22Rv1 (cell line): Measurements from ENCODE around the gene CNNM2.

Experiments
- H3K27ac ChIP-seq: fragments of 450-650 bp; 2 replicates; pipeline ENCODE4 v1.5.1; 2017
- ZFX ChIP-seq: fragments of 450-650 bp; IDR thresholded peaks from 2 replicates; pipeline ENCODE4 v1.6.1; 2017; ENCODE audit warnings: antibody characterized with exemption, borderline replicate concordance
- TF ChIP-seq, protein P1 (sequence below): fragments of 450-650 bp; IDR thresholded peaks from 2 replicates; pipeline ENCODE4 v1.5.1; 2017; ENCODE audit warnings: mild to moderate bottlenecking

The CNNM2 gene

DNA sequence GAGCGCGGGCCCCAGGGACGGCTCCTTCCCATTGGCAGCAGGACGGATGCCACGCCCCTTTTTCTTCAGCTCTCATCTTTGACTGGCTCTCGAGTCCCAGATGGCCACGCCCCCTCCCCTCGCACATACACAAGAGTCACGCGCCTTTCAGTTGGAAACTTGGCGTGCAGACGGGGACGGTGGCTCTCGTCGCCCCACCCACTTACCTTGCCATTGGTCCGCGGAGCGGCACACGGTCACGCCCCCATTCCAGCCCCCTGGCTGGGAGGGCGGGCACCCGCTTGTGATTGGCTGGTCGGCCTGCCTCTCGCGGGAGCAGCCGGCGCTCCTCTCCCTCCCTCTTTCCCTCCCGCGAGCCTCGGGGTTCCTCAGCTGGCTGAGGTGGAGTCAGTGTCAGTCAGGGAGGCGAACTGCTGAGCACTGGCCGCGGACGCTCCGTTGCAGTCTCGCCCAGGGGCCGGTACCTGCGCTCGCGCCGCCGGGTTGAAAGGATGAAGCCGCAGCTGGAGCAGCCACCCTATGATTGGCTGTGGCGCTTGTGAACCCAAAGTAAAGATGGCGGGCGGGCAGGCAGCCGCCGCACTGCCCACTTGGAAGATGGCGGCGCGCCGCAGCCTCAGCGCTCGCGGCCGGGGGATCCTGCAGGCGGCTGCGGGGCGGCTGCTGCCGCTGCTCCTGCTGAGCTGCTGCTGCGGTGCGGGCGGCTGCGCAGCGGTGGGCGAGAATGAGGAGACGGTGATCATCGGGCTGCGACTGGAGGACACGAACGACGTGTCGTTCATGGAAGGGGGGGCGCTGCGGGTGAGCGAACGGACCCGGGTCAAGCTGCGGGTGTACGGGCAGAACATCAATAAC is at the start of gene CNNM2:
Gene CNNM2, plus strand, starts transcription at position 333 of the 855 bp plus-strand sequence. Its CDS starts 187 bp downstream, at position 520.
- H3K27ac ChIP-seq = peak within 1 kb of the TSS; percentile 83
- TF ChIP-seq ZFX = no peak
- TF ChIP-seq, protein P1, sequence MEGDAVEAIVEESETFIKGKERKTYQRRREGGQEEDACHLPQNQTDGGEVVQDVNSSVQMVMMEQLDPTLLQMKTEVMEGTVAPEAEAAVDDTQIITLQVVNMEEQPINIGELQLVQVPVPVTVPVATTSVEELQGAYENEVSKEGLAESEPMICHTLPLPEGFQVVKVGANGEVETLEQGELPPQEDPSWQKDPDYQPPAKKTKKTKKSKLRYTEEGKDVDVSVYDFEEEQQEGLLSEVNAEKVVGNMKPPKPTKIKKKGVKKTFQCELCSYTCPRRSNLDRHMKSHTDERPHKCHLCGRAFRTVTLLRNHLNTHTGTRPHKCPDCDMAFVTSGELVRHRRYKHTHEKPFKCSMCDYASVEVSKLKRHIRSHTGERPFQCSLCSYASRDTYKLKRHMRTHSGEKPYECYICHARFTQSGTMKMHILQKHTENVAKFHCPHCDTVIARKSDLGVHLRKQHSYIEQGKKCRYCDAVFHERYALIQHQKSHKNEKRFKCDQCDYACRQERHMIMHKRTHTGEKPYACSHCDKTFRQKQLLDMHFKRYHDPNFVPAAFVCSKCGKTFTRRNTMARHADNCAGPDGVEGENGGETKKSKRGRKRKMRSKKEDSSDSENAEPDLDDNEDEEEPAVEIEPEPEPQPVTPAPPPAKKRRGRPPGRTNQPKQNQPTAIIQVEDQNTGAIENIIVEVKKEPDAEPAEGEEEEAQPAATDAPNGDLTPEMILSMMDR = no peak

DNA sequence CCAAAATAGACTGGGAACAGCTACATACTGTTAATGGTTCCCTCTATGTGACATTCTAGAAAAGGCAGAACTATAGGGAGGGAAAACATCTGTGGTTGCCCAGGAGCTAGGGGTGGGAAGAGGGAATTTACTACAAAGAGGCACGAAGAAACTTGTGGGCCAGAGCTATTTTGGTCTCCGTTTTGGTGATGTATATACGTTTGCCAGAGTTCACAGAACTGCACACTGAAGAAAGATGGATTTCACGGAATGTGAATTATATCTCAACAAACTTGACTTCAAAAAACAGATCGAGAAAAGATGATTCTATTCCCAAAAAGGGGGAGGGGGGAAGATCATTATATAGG is 49.2 kb upstream of the CNNM2 start:
- H3K27ac ChIP-seq = no peak overlapping the region
- TF ChIP-seq, protein P1 = no peak
- no peak for TF ChIP-seq ZFX

DNA sequence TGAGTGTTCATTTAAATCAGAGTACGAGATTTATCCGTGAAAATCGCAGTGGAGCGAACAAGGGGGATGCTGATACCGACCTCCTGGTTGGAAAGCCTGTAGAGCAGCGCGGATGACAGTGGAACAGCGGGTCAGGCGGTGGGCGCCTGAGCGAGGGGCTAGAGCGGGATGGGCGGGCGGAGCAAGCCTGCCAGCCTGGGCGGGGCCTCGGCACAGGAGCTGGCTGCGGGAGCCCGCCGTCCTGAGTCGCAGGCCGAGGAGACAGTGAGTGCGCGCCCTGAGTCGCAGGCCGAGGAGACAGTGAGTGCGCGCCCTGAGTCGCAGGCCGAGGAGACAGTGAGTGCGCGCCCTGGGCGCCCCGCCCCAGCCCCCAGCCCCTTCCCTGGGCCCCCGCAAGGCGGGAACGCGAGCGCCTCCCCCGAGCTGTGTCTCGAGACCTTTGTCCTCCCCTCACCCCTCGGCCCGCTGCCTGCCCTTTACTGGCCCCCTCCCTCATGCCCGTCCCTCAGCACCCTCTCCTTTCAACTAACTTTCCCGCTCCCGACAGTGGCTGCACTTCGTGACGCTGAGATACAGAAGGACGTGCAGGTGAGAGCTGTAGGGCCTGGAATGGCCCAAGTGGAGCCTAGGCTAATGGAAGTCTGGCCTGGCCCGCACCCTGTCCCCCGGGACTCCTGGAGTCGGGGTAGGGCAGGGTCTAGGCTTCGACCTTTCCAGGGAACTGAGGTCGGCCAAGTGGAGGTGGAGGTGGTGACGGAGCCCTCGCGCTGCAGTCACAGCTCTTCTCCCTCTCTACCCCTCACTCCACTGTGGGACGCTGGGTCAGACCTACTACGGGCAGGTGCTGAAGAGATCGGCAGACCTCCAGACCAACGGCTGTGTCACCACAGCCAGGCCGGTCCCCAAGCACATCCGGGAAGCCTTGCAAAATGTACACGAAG is 48.6 kb upstream of the CNNM2 start, which contains the start of gene AS3MT:
Gene AS3MT, plus strand, starts transcription at position 213 of the 941 bp plus-strand sequence. Its CDS starts 123 bp downstream, at position 336.
- TF ChIP-seq, protein P1 = no peak
- TF ChIP-seq ZFX = no peak
- no peak within 1 kb of the TSS for H3K27ac ChIP-seq

DNA sequence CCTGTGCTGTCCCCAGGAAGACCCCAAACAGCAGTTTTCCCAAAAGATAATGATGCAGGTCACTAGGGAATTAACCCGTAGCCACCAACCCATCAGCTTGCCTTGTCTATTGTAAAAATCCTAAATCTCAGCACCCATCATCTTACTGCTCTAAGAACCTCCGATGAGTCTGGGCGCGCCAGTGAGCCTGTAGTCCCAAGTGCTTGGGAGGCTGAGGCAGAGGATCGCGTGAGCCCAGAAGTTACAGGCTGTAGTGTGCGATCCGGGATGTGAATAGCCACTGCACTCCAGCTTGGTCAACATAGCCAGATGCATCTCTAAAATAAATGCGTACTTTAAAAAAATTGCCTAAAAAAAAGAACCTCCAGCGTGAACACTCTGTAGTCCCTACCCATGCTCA is 47.9 kb upstream of the CNNM2 start:
- TF ChIP-seq ZFX = no peak
- TF ChIP-seq, protein P1 = no peak
- no peak overlapping the region for H3K27ac ChIP-seq

DNA sequence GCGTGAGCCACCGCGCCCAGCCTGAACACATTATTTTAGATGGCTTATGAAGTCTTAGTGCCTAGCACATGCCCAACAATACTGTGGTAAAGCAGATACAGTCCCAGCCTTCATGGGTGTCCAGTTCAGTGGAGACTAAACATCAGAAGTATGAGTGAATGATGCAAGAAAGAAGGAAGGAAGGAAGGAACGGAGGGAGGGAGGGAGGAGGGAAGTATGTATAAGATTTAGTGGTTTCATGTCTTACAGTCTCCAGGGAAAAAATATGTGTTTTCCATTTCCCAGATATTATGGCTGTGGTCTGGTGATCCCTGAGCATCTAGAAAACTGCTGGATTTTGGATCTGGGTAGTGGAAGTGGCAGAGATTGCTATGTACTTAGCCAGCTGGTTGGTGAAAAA is 45.9 kb upstream of the CNNM2 start:
- TF ChIP-seq, protein P1 = no peak
- TF ChIP-seq ZFX = no peak
- no peak overlapping the region for H3K27ac ChIP-seq

DNA sequence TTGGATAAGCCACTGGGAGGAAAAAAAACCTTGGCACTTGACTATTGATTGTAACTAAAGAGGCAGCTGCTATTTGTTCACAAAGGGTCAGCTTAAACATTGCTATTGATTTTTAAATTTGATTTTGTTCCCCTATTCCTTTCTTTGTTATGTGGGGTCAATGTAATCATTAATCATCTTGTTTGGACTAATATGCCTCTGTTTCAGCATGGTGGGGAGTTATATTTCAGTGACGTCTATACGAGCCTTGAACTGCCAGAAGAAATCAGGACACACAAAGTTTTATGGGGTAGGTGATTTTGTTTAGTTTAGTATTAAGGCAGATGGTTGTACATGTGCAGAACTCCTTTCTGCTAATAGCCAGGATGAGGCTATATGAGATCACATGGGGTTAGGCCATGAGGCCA is 41.3 kb upstream of the CNNM2 start:
- no peak overlapping the region for H3K27ac ChIP-seq

More for the DNA sequence above, 41.3 kb upstream of the CNNM2 start:
- TF ChIP-seq, protein P1 = no peak
- TF ChIP-seq ZFX = no peak
